K562 (cell line): ENCODE results near the gene SNU13. TPM values are rescaled to one million over a fixed set of nuclear protein-coding genes. Genes with fewer than 3 reads are reported as not detected.

Source experiments
- COPS2 ChIP-seq: fragments of 450-650 bp; conservative IDR thresholded peaks from 2 replicates; pipeline ENCODE4 v1.6.1; 2016; ENCODE audit warnings: mild to moderate bottlenecking, moderate library complexity
- CREB1 ChIP-seq, 2 experiments: sonication (generic) in 1 of 2; formaldehyde crosslinking in 1 of 2; IDR thresholded peaks; 2 replicates each; pipeline versions ENCODE4 v1.6.1 to v1.8.0; 2012 to 2022; ENCODE audit warnings: inconsistent platforms in 1 of 2, mild to moderate bottlenecking in 1 of 2, missing genetic modification reagents in 1 of 2, moderate library complexity in 1 of 2
- EGR1 ChIP-seq: fragments of 450-650 bp; conservative IDR thresholded peaks from 2 replicates; pipeline ENCODE4 v1.6.1; 2017; ENCODE audit warnings: mild to moderate bottlenecking
- EWSR1 ChIP-seq: fragments of 450-650 bp; IDR thresholded peaks from 2 replicates; pipeline ENCODE4 v1.6.1; 2018; ENCODE audit warnings: borderline replicate concordance, mild to moderate bottlenecking, low read depth, moderate library complexity; ENCODE audit not compliant: partially characterized antibody
- FOXA3 ChIP-seq, 2 experiments: fragments of 450-650 bp in 1 of 2; sonication (generic) in 1 of 2; formaldehyde crosslinking; IDR thresholded peaks in 1 of 2; conservative IDR thresholded peaks in 1 of 2; 2 replicates each; pipeline versions ENCODE4 v1.4.0 to v1.8.0; 2020 to 2022; ENCODE audit warnings: mild to moderate bottlenecking in 2 of 2, missing genetic modification reagents in 1 of 2
- FOXK2 ChIP-seq, 2 experiments: fragments of 450-650 bp; IDR thresholded peaks in 1 of 2; conservative IDR thresholded peaks in 1 of 2; 2 replicates each; pipeline ENCODE4 v1.6.1; 2016; ENCODE audit warnings: low read depth in 2 of 2, mild to moderate bottlenecking in 1 of 2
- HSF4 ChIP-seq: fragments of 250-450 bp; sonication (Bioruptor Pico); IDR thresholded peaks from 2 replicates; pipeline ENCODE4 v2.1.2; 2022; ENCODE audit warnings: mild to moderate bottlenecking, moderate library complexity, borderline replicate concordance
- IRF2 ChIP-seq: sonication (generic); formaldehyde crosslinking; IDR thresholded peaks from 2 replicates; pipeline ENCODE4 v1.8.1; 2022; ENCODE audit warnings: mild to moderate bottlenecking, missing genetic modification reagents
- KDM5B ChIP-seq: fragments of 200-600 bp; sonication (generic); IDR thresholded peaks from 2 replicates; pipeline ENCODE4 v1.6.1; 2012; ENCODE audit warnings: low read depth, mild to moderate bottlenecking, moderate library complexity, low read length, control low read depth, inconsistent platforms; ENCODE audit not compliant: insufficient replicate concordance
- MEF2A ChIP-seq: IDR thresholded peaks from 2 replicates; pipeline ENCODE4 v1.6.1; 2011; ENCODE audit warnings: low read depth, mild to moderate bottlenecking, low read length, moderate library complexity; ENCODE audit not compliant: control insufficient read depth
- MLX ChIP-seq, 2 experiments: fragments of 450-650 bp in 1 of 2; sonication (generic) in 1 of 2; formaldehyde crosslinking; conservative IDR thresholded peaks; 2 replicates each; pipeline versions ENCODE4 v1.4.0 to v1.8.1; 2020 to 2022; ENCODE audit warnings: mild to moderate bottlenecking in 1 of 2, missing genetic modification reagents in 1 of 2
- NCOA6 ChIP-seq: fragments of 450-650 bp; IDR thresholded peaks from 2 replicates; pipeline ENCODE4 v1.6.1; 2017; ENCODE audit warnings: mild to moderate bottlenecking
- NFXL1 ChIP-seq: fragments of 450-650 bp; formaldehyde crosslinking; IDR thresholded peaks from 2 replicates; pipeline ENCODE4 v1.4.0; 2021; ENCODE audit warnings: mild to moderate bottlenecking
- NONO ChIP-seq, 2 experiments: fragments of 200-400 bp in 1 of 2; fragments of 450-650 bp in 1 of 2; formaldehyde crosslinking in 1 of 2; IDR thresholded peaks; 2 replicates each; pipeline ENCODE4 v1.6.1; 2017; ENCODE audit warnings: low read depth in 2 of 2, mild to moderate bottlenecking in 2 of 2, moderate library complexity in 2 of 2, low read length in 1 of 2
- PHB2 ChIP-seq: fragments of 450-650 bp; IDR thresholded peaks from 2 replicates; pipeline ENCODE4 v1.6.1; 2017; ENCODE audit warnings: low read depth
- POLR2AphosphoS5 ChIP-seq: IDR thresholded peaks from 2 replicates; pipeline ENCODE4 v1.6.1; 2011; ENCODE audit warnings: mild to moderate bottlenecking, low read depth, low read length, moderate library complexity; ENCODE audit not compliant: control insufficient read depth, insufficient read depth
- RBM17 ChIP-seq: fragments of 200-400 bp; formaldehyde crosslinking; IDR thresholded peaks from 2 replicates; pipeline ENCODE4 v1.6.1; 2017; ENCODE audit warnings: low read depth, mild to moderate bottlenecking, low read length, borderline replicate concordance
- RNF2 ChIP-seq: sonication (generic); IDR thresholded peaks from 2 replicates; pipeline ENCODE4 v1.6.1; 2016
- TAF7 ChIP-seq: fragments of 450-650 bp; IDR thresholded peaks from 2 replicates; pipeline ENCODE4 v1.6.1; 2016; ENCODE audit warnings: missing genetic modification characterization, missing compliant biosample characterization
- TAF9B ChIP-seq: fragments of 450-650 bp; IDR thresholded peaks from 2 replicates; pipeline ENCODE4 v1.6.1; 2018; ENCODE audit warnings: mild to moderate bottlenecking; ENCODE audit not compliant: partially characterized antibody
- TCF7 ChIP-seq: sonication (generic); IDR thresholded peaks from 2 replicates; pipeline ENCODE4 v1.6.1; 2016; ENCODE audit warnings: antibody characterized with exemption, borderline replicate concordance
- TSC22D4 ChIP-seq: fragments of 450-650 bp; IDR thresholded peaks from 2 replicates; pipeline ENCODE4 v1.6.1; 2016; ENCODE audit warnings: missing genetic modification characterization, missing biosample characterization, control low read depth
- YBX1 ChIP-seq: fragments of 450-650 bp; IDR thresholded peaks from 2 replicates; pipeline ENCODE4 v1.7.1; 2016; ENCODE audit warnings: mild to moderate bottlenecking
- ZNF212 ChIP-seq: fragments of 450-650 bp; formaldehyde crosslinking; IDR thresholded peaks from 2 replicates; pipeline ENCODE4 v1.4.0; 2020; ENCODE audit warnings: mild to moderate bottlenecking
- ZNF41 ChIP-seq: fragments of 250-450 bp; sonication (Bioruptor Pico); conservative IDR thresholded peaks from 2 replicates; pipeline ENCODE4 v1.4.0; 2020; ENCODE audit warnings: mild to moderate bottlenecking
- ZNF830 ChIP-seq: fragments of 250-450 bp; sonication (Bioruptor Pico); IDR thresholded peaks from 2 replicates; pipeline ENCODE4 v1.5.0; 2021; ENCODE audit warnings: mild to moderate bottlenecking
- polyA plus RNA-seq, 8 experiments: library from polyadenylated mRNA; depleted of rRNA in 4 of 8; stranded (reverse) in 5 of 8; unstranded in 3 of 8; fragments of >200 nt; fragmentation: Nextera tagmentation in 2 of 8; fragmentation: Illumina TruSeq in 1 of 8; extraction: Ambion mirVana in 2 of 8; extraction: Trizol in 1 of 8; gene quantifications; 2 replicates each; pipeline versions ENCODE4 v1.2.1 to v1.2.3, GENCODE V29; 2011 to 2014; ENCODE audit warnings: inconsistent platforms in 1 of 8, missing spikeins in 1 of 8
- total RNA-seq, 7 experiments: library from RNA; depleted of rRNA in 6 of 7; stranded (reverse); fragments of >200 nt in 6 of 7; fragmentation: Illumina TruSeq in 2 of 7; extraction: Trizol in 2 of 7; gene quantifications; 2 replicates each; pipeline versions ENCODE4 v1.2.1 to v1.2.3, GENCODE V29; 2011 to 2021; ENCODE audit warnings: low replicate concordance in 1 of 7
- TF ChIP-seq, protein P1 (sequence below): fragments of 450-650 bp; IDR thresholded peaks from 2 replicates; pipeline ENCODE4 v1.6.1; 2016; ENCODE audit warnings: antibody characterized with exemption

Gene SNU13
- total and polyA plus RNA-seq, 9 of the 15 experiments (the other 6 are each of a cell fraction or from before 2014, with no cell fraction given) = 185 to 981 (median 283) TPM

DNA sequence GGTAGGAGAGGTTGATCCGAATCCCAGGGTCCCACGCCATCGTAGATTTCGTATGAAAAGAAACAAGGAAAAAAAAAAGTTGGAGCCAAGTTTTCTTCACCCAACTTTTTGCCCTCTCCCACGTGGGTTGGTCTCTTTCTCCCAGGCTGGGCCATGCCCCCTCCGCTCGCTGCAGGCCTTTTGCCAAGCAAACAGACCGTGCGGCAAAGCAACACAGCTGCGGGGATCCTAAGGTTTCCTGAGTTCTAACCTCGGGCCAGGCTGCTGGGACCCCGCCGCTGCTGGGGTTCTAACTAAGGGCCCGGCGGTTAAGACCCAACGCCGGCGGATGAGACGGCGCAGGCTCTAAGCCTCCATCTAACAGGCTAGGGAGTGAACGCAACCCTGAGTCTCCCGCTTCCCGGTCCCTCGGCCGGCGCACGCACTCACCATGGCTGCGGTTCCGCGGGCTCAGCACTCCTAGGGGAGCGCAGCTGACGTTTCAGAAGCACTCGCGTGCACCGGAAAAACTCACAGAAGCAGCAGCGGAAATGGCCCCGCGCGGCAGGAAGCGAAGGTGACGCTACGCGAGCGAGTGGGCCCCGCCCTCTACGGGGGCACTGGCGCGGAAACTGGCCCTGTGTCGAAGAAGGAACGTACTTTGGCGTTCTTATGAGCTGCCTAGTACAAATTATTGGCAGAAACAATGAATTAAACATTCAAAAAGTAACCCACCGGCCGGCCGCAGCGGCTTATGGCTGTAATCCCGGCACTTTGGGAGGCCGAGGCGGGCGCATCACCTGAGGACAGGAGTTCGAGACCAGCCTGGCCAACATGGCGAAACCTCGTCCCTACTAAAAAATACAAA, at the start of gene SNU13 (continued):
- TF ChIP-seq MLX (CRISPR knock-in tag; conservative IDR thresholded peaks at IDR 0.05) = no peak
- TF ChIP-seq, protein P1, sequence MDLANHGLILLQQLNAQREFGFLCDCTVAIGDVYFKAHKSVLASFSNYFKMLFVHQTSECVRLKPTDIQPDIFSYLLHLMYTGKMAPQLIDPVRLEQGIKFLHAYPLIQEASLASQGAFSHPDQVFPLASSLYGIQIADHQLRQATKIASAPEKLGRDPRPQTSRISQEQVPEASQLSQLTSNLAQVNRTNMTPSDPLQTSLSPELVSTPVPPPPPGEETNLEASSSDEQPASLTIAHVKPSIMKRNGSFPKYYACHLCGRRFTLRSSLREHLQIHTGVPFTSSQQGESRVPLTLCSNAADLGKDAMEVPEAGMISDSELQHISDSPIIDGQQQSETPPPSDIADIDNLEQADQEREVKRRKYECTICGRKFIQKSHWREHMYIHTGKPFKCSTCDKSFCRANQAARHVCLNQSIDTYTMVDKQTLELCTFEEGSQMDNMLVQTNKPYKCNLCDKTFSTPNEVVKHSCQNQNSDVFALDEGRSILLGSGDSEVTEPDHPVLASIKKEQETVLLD = no peak
- TF ChIP-seq TSC22D4 (tag) = no peak
- TF ChIP-seq TAF9B = peak; percentile 72
- no peak for TF ChIP-seq YBX1
- no peak for TF ChIP-seq ZNF212 (CRISPR knock-in tag)
- TF ChIP-seq NCOA6 = no peak
- 0 out of 2 replicates have a peak, but pooled peaks have one; percentile 13 for TF ChIP-seq TAF7 (tag)
- no peak for TF ChIP-seq FOXK2 (conservative IDR thresholded peaks at IDR 0.05 in 1 of 2, IDR thresholded peaks at IDR 0.05 in 1 of 2; ENCODE audit: low read depth in 2 of 2)
- no peak for TF ChIP-seq NFXL1 (CRISPR knock-in tag)
- TF ChIP-seq FOXA3 (CRISPR knock-in tag; conservative IDR thresholded peaks at IDR 0.05 in 1 of 2, IDR thresholded peaks at IDR 0.05 in 1 of 2) = no peak
- TF ChIP-seq CREB1 (IDR thresholded peaks at IDR 0.05) = peak; percentile 73
- TF ChIP-seq CREB1 (CRISPR knock-in tag; IDR thresholded peaks at IDR 0.05) = peak; percentile 83
- TF ChIP-seq PHB2 = no peak
- TF ChIP-seq EGR1 = 0 out of 2 replicates have a peak, but pooled peaks have one; percentile 48
- no peak for TF ChIP-seq NONO (IDR thresholded peaks at IDR 0.05; ENCODE audit: low read depth in 2 of 2, low read length in 1 of 2)
- no peak for TF ChIP-seq ZNF830 (CRISPR knock-in tag)
- TF ChIP-seq RBM17 = no peak
- TF ChIP-seq COPS2 = no peak
- peak; percentile 94 for TF ChIP-seq KDM5B
- no peak for TF ChIP-seq MEF2A
- TF ChIP-seq ZNF41 (CRISPR knock-in tag) = no peak
- TF ChIP-seq EWSR1 = no peak
- no peak for TF ChIP-seq RNF2
- no peak for TF ChIP-seq TCF7
- no peak for TF ChIP-seq IRF2
- TF ChIP-seq POLR2AphosphoS5 = peak; percentile 63
- TF ChIP-seq HSF4 (CRISPR knock-in tag) = no peak
